ENCODE measurements around the gene NPHP4.

DNA sequence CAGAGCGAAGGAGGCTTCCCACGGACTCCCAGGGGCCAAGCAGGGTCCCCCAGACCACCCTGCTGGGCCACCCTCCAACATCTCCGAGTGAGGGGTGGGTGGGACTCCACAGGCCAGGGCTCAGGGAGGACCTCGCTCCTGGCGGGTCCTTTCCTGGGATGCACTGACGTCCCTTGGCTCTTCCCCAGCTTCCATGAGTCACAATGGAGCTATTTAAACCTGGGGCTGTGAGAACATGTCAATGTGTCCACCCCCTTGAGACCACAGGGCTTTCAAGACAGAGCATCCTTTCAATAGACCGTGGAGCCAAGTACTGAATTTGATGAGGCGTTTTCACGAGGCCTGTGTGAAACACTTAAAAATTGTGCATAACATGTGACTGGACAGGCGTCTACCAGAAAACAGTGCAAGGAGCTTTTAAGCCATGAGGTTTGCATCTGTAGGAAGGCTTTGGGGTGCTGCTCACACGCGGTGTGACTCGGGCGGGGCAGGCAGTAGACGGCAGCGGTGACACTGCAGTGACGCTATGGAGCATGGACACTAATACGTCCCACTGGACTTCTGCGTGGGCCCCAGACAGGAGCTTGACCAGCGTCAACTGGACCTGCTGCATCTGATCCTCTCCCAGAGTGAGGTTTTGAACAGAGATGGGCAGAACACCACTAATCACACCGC lies 24.1 kb upstream of the NPHP4 start:
- no peak for TF ChIP-seq TAF1 (IDR thresholded peaks at IDR 0.05; ENCODE audit: control insufficient read depth, extremely low read depth, insufficient read depth, low read length, severe bottlenecking)
- TF ChIP-seq, protein P1, sequence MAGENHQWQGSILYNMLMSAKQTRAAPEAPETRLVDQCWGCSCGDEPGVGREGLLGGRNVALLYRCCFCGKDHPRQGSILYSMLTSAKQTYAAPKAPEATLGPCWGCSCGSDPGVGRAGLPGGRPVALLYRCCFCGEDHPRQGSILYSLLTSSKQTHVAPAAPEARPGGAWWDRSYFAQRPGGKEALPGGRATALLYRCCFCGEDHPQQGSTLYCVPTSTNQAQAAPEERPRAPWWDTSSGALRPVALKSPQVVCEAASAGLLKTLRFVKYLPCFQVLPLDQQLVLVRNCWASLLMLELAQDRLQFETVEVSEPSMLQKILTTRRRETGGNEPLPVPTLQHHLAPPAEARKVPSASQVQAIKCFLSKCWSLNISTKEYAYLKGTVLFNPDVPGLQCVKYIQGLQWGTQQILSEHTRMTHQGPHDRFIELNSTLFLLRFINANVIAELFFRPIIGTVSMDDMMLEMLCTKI (IDR thresholded peaks at IDR 0.05; ENCODE audit: partially characterized antibody): no peak
- TF ChIP-seq, protein P2, sequence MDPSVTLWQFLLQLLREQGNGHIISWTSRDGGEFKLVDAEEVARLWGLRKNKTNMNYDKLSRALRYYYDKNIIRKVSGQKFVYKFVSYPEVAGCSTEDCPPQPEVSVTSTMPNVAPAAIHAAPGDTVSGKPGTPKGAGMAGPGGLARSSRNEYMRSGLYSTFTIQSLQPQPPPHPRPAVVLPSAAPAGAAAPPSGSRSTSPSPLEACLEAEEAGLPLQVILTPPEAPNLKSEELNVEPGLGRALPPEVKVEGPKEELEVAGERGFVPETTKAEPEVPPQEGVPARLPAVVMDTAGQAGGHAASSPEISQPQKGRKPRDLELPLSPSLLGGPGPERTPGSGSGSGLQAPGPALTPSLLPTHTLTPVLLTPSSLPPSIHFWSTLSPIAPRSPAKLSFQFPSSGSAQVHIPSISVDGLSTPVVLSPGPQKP (CRISPR knock-in tag; IDR thresholded peaks at IDR 0.05): no peak
- TF ChIP-seq, protein P3, sequence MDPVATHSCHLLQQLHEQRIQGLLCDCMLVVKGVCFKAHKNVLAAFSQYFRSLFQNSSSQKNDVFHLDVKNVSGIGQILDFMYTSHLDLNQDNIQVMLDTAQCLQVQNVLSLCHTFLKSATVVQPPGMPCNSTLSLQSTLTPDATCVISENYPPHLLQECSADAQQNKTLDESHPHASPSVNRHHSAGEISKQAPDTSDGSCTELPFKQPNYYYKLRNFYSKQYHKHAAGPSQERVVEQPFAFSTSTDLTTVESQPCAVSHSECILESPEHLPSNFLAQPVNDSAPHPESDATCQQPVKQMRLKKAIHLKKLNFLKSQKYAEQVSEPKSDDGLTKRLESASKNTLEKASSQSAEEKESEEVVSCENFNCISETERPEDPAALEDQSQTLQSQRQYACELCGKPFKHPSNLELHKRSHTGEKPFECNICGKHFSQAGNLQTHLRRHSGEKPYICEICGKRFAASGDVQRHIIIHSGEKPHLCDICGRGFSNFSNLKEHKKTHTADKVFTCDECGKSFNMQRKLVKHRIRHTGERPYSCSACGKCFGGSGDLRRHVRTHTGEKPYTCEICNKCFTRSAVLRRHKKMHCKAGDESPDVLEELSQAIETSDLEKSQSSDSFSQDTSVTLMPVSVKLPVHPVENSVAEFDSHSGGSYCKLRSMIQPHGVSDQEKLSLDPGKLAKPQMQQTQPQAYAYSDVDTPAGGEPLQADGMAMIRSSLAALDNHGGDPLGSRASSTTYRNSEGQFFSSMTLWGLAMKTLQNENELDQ (CRISPR knock-in tag; IDR thresholded peaks at IDR 0.05; ENCODE audit: borderline replicate concordance): no peak
- TF ChIP-seq, protein P4, sequence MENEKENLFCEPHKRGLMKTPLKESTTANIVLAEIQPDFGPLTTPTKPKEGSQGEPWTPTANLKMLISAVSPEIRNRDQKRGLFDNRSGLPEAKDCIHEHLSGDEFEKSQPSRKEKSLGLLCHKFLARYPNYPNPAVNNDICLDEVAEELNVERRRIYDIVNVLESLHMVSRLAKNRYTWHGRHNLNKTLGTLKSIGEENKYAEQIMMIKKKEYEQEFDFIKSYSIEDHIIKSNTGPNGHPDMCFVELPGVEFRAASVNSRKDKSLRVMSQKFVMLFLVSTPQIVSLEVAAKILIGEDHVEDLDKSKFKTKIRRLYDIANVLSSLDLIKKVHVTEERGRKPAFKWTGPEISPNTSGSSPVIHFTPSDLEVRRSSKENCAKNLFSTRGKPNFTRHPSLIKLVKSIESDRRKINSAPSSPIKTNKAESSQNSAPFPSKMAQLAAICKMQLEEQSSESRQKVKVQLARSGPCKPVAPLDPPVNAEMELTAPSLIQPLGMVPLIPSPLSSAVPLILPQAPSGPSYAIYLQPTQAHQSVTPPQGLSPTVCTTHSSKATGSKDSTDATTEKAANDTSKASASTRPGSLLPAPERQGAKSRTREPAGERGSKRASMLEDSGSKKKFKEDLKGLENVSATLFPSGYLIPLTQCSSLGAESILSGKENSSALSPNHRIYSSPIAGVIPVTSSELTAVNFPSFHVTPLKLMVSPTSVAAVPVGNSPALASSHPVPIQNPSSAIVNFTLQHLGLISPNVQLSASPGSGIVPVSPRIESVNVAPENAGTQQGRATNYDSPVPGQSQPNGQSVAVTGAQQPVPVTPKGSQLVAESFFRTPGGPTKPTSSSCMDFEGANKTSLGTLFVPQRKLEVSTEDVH (IDR thresholded peaks at IDR 0.05; ENCODE audit: low read depth, partially characterized antibody): no peak
- no peak for TF ChIP-seq BRD4 (IDR thresholded peaks at IDR 0.05)
- TF ChIP-seq, protein P5, sequence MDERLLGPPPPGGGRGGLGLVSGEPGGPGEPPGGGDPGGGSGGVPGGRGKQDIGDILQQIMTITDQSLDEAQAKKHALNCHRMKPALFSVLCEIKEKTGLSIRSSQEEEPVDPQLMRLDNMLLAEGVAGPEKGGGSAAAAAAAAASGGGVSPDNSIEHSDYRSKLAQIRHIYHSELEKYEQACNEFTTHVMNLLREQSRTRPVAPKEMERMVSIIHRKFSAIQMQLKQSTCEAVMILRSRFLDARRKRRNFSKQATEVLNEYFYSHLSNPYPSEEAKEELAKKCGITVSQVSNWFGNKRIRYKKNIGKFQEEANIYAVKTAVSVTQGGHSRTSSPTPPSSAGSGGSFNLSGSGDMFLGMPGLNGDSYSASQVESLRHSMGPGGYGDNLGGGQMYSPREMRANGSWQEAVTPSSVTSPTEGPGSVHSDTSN (CRISPR knock-in tag; IDR thresholded peaks at IDR 0.05; ENCODE audit: low read depth): no peak
- TF ChIP-seq, protein P5 (tag; conservative IDR thresholded peaks at IDR 0.05; ENCODE audit: low read depth): no peak
- TF ChIP-seq KDM2B (CRISPR knock-in tag; IDR thresholded peaks at IDR 0.05): no peak
- TF ChIP-seq, protein P6, sequence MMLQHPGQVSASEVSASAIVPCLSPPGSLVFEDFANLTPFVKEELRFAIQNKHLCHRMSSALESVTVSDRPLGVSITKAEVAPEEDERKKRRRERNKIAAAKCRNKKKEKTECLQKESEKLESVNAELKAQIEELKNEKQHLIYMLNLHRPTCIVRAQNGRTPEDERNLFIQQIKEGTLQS (IDR thresholded peaks at IDR 0.05): no peak
- TF ChIP-seq, protein P6 (CRISPR knock-in tag; conservative IDR thresholded peaks at IDR 0.05): no peak
- TF ChIP-seq GATA2 (CRISPR knock-in tag; IDR thresholded peaks at IDR 0.05): no peak
- TF ChIP-seq SREBF2 (CRISPR knock-in tag; IDR thresholded peaks at IDR 0.05): no peak
- TF ChIP-seq SRSF9 (IDR thresholded peaks at IDR 0.05; ENCODE audit: borderline replicate concordance, low read depth, low read length): no peak
- no peak for TF ChIP-seq ZFP36 (IDR thresholded peaks at IDR 0.05; ENCODE audit: low read depth, low read length, partially characterized antibody)
- no peak for TF ChIP-seq EZH2 (IDR thresholded peaks at IDR 0.05; ENCODE audit: borderline replicate concordance, low read depth, low read length)
